IPS DF 6.9 (cell line): ENCODE measurements around the gene TMEM38A.

Experiments
- DNase-seq: peaks from one replicate; pipeline ENCODE4 v3.0.0-alpha.2; 2013; ENCODE audit warnings: low read depth, low spot score
- H3K27ac ChIP-seq: one replicate; pipeline ENCODE4 v1.5.1; 2013; ENCODE audit warnings: low read length, control low read depth
- H3K27me3 ChIP-seq: 2 replicates; pipeline ENCODE4 v1.6.1; 2013; ENCODE audit warnings: mild to moderate bottlenecking, low read length; ENCODE audit not compliant: control insufficient read depth, insufficient read depth
- H3K36me3 ChIP-seq: 2 replicates; pipeline ENCODE4 v1.6.1; 2013; ENCODE audit warnings: low read length; ENCODE audit not compliant: control insufficient read depth, insufficient read depth
- H3K4me1 ChIP-seq: 2 replicates; pipeline ENCODE4 v1.6.1; 2013; ENCODE audit warnings: low read length; ENCODE audit not compliant: control insufficient read depth, insufficient read depth
- H3K4me3 ChIP-seq: 2 replicates; pipeline ENCODE4 v1.5.1; 2013; ENCODE audit warnings: mild to moderate bottlenecking, low read length
- H3K9me3 ChIP-seq: 2 replicates; pipeline ENCODE4 v1.6.1; 2013; ENCODE audit warnings: low read length, inconsistent platforms; ENCODE audit not compliant: control insufficient read depth, insufficient read depth
- WGBS: extraction: QIAGEN DNeasy Blood & Tissue Kit; methylation state at CpG from one replicate; pipeline ENCODE4 v1.1.7; 2013; ENCODE audit warnings: mixed read lengths, missing lambda C conversion rate; ENCODE audit not compliant: insufficient read length, insufficient coverage; 5-methylcytosine and 5-hydroxymethylcytosine counted together

TMEM38A gene

DNA sequence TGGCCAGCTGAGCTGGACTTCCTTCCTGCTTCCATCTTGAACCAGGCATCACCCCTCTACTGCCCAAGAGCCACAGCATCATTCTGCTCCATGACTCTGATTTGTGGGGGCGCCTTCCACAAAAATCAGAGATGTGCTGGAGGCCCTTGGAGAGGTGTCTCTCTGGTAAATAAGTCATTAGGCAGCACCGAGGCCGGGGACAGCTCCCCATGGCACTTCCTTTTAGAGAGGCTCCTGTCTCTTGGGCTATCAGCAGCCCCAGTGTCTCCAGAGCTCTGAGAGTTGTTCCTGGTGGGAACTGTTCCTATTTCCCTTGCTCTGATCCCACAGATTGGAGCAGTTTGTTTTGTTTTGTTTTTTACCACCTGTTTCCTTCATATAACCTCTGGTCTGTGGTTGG is 78.6 kb downstream of the TMEM38A start:
- WGBS, result no CpG with 5 or more reads among the region's 3 CpGs
- Histone ChIP-seq H3K4me3 (no peak overlapping the region), H3K4me1 (no peaks in the 10 kb centered on the region), H3K27ac (no peak overlapping the region), H3K9me3 (no peaks in the 10 kb centered on the region), H3K27me3 (no peaks in the 10 kb centered on the region), H3K36me3 (no peaks in the 10 kb centered on the region)
- no peak for DNase-seq
